GM20000 (cell line): ENCODE results near the gene PRKAG2.

Experiments
- DNase-seq: peaks from one replicate; pipeline ENCODE4 v3.0.0; 2012; ENCODE audit warnings: low spot score
- CTCF ChIP-seq: IDR thresholded peaks from 2 replicates; pipeline ENCODE4 v1.5.1; 2012; ENCODE audit warnings: mild to moderate bottlenecking, control low read depth; ENCODE audit errors: extremely low read depth, missing control alignments

The PRKAG2 gene

GRCh38 chr7:151699928-151700319 lies 177.0 kb downstream of the PRKAG2 start:
- TF ChIP-seq CTCF = no peak
- no peak for DNase-seq

- no peak for DNase-seq
- no peak for TF ChIP-seq CTCF
These were observed 177.6 kb downstream of the PRKAG2 start for GRCh38 chr7:151699147-151699927.

- no peak for TF ChIP-seq CTCF
- no peak for DNase-seq
These were observed 179.0 kb downstream of the PRKAG2 start for GRCh38 chr7:151697942-151698341.

- no peak for TF ChIP-seq CTCF
- no peak for DNase-seq
These were observed 179.4 kb downstream of the PRKAG2 start for GRCh38 chr7:151697515-151697895.

GRCh38 chr7:151696721-151697514 lies 180.0 kb downstream of the PRKAG2 start:
- no peak for TF ChIP-seq CTCF
- DNase-seq = no peak

- no peak for DNase-seq
- TF ChIP-seq CTCF = no peak
These were observed 180.9 kb downstream of the PRKAG2 start for GRCh38 chr7:151695951-151696541.
